ENCODE results near the gene CLDN24. TPM values are rescaled to one million over a fixed set of nuclear protein-coding genes. Genes with fewer than 3 reads are reported as not detected.

The CLDN24 gene
- total RNA-seq, 2 donors from 2014 or later = not detected

DNA sequence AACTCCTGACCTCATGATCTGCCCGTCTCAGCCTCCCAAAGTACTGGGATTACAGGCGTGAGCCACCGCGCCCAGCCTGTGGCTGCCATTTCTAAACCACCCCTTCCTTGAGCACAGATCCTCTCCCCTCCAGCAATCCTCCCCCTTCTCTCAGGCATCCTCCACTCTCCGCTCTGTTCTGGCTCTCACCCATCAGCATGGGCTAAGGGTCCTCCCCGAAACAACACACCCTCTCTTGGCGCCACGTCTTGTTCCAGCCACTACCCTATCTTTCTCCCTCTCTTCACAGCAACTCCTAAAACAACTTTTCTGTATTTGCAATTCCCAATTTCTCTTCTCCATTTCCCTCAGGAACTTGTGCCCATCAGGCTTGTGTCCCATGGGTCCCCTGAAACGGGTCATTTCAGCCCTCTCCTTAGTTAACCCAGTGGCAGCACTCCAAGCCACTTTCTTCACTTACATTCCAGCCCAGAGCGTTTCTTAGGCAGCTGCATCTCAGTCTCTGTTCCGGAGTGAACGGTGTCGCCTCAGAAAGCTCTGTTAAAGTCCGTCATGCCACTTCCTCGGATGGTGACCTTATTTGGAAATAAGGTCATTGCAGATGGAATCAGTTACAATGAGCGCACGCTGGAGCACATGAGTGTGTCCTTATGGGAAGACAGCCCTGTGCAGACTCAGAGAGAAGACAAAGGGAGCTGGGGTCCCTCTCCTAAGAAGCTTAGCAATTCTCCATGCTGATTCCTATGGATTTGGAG is 28.3 kb upstream of the CLDN24 start:
- no peak for DNase-seq
- H3K9ac ChIP-seq (ENCODE audit: extremely low read depth, low read length, poor library complexity, severe bottlenecking) = no peak overlapping the region
- H3K9me3 ChIP-seq (ENCODE audit: control insufficient read depth, low read length) = no peaks in the 10 kb centered on the region
- Mint-ChIP-seq H3K9me3 (no peaks in the 10 kb centered on the region), H3K36me3 (ENCODE audit: low read depth) (no peaks in the 10 kb centered on the region), H3K27me3 (ENCODE audit: insufficient read depth) (peaks cover 3% of the 10 kb centered on the region), H3K4me3 (no peak overlapping the region), H3K4me1 (peaks cover 16% of the 10 kb centered on the region), H3K27ac (no peak overlapping the region)
- H3K4me1 ChIP-seq (ENCODE audit: control insufficient read depth, insufficient read depth, low read length) = peaks cover 2% of the 10 kb centered on the region
- H3K4me3 ChIP-seq (ENCODE audit: low read length) = no peak overlapping the region
- no peak for TF ChIP-seq CTCF (conservative IDR thresholded peaks at IDR 0.05)
- H3K27me3 ChIP-seq (ENCODE audit: control insufficient read depth, insufficient read depth, low read length, poor library complexity, severe bottlenecking) = no peaks in the 10 kb centered on the region
- no peak overlapping the region for H3K27ac ChIP-seq (ENCODE audit: low read depth, low read length)
- no peaks in the 10 kb centered on the region for H3K36me3 ChIP-seq (ENCODE audit: control insufficient read depth, insufficient read depth, low read length)
- WGBS, 2 experiments (ENCODE audit: insufficient coverage in 1 of 2, insufficient read length in 1 of 2) = 93 to 97% methylated on average over 16 to 17 of the region's 17 CpGs

DNA sequence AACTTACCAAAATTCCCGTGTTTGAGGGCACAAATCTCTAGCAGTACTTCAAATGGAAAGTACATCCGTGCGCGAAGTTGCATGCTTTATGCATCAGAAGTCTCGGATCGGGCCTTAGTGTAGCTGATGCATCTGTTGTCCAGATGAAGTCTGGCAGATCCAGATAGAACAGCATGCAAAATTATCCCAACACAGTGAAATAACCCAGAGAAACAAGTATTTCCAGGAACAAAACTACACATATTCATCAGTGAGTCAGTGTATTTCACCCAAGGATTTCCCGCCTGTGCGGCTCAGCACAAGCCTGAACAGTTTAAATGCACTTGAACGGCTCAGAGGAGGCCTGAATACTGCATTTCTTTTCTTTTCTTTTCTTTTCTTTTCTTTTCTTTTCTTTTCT is 27.4 kb upstream of the CLDN24 start:
- Histone ChIP-seq H3K4me1 (ENCODE audit: control insufficient read depth, insufficient read depth, low read length) (peaks cover 6% of the 10 kb centered on the region), H3K27ac (ENCODE audit: low read depth, low read length) (no peak overlapping the region), H3K36me3 (ENCODE audit: control insufficient read depth, insufficient read depth, low read length) (no peaks in the 10 kb centered on the region), H3K27me3 (ENCODE audit: control insufficient read depth, insufficient read depth, low read length, poor library complexity, severe bottlenecking) (no peaks in the 10 kb centered on the region), H3K9me3 (ENCODE audit: control insufficient read depth, low read length) (no peaks in the 10 kb centered on the region), H3K9ac (ENCODE audit: extremely low read depth, low read length, poor library complexity, severe bottlenecking) (no peak overlapping the region), H3K4me3 (ENCODE audit: low read length) (no peak overlapping the region)
- H3K4me1 Mint-ChIP-seq = peaks cover 19% of the 10 kb centered on the region
- H3K4me3 Mint-ChIP-seq = no peak overlapping the region
- TF ChIP-seq CTCF (conservative IDR thresholded peaks at IDR 0.05) = no peak
- no peak overlapping the region for H3K27ac Mint-ChIP-seq
- peaks cover 3% of the 10 kb centered on the region for H3K27me3 Mint-ChIP-seq (ENCODE audit: insufficient read depth)
- DNase-seq = no peak
- 95 to 97% methylated on average over 7 to 9 of the region's 9 CpGs for WGBS, 2 experiments (ENCODE audit: insufficient coverage in 1 of 2, insufficient read length in 1 of 2)
- H3K36me3 Mint-ChIP-seq (ENCODE audit: low read depth) = no peaks in the 10 kb centered on the region
- H3K9me3 Mint-ChIP-seq = no peaks in the 10 kb centered on the region

DNA sequence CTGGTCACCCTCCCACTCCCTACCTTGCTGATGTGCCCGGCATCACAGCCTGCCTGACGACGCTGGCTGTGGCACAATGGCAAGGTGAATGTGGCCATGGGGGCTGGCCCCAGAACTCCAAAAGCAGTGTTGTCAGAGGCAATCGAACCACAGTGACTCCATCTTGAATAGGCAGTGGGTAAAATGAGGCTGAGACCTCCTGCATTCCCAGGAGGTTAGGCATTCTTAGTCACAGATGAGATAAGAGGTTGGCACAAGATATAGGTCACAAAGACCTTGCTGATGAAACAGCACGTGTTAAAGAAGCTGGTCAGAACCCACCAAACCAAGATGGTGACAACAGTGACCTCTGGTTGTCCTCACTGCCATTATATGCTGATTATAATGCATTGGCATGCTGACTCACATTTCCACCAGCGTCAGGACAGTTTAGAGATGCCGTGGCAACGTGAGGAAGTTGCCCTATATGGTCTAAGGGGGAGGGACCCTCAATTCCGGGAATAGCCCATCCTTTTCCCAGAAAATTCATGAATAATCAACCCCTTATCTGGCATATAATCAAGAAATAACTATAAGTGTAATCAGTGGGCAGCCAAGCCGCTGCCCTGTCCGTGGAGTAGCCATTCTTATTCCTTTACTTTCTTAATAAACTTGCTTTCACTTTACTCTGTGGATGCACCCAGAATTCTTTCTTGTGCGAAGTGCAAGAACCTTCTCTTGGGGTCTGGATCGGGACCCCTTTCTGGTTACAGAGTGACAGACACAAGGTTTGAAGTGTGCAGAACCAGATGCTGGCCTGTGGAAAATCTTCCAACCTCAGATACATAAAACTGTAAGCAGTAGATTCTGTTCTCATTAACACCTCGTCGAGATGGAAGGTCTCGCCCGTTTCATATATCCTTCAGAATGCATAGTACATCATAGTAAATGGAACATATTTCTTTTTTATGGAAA is 26.8 kb upstream of the CLDN24 start:
- H3K9me3 ChIP-seq (ENCODE audit: control insufficient read depth, low read length) = no peaks in the 10 kb centered on the region
- Mint-ChIP-seq H3K9me3 (no peaks in the 10 kb centered on the region), H3K27ac (no peak overlapping the region), H3K27me3 (ENCODE audit: insufficient read depth) (peaks cover 3% of the 10 kb centered on the region), H3K4me1 (peaks cover 19% of the 10 kb centered on the region), H3K36me3 (ENCODE audit: low read depth) (no peaks in the 10 kb centered on the region), H3K4me3 (no peak overlapping the region)
- no peak overlapping the region for H3K27ac ChIP-seq (ENCODE audit: low read depth, low read length)
- no peak for TF ChIP-seq CTCF (conservative IDR thresholded peaks at IDR 0.05)
- no peak overlapping the region for H3K4me3 ChIP-seq (ENCODE audit: low read length)
- no peak for DNase-seq
- no peaks in the 10 kb centered on the region for H3K27me3 ChIP-seq (ENCODE audit: control insufficient read depth, insufficient read depth, low read length, poor library complexity, severe bottlenecking)
- H3K9ac ChIP-seq (ENCODE audit: extremely low read depth, low read length, poor library complexity, severe bottlenecking) = no peak overlapping the region
- 91 to 92% methylated on average over 13 to 17 of the region's 17 CpGs for WGBS, 2 experiments (ENCODE audit: insufficient coverage in 1 of 2, insufficient read length in 1 of 2)
- no peaks in the 10 kb centered on the region for H3K36me3 ChIP-seq (ENCODE audit: control insufficient read depth, insufficient read depth, low read length)
- H3K4me1 ChIP-seq (ENCODE audit: control insufficient read depth, insufficient read depth, low read length) = peaks cover 6% of the 10 kb centered on the region
